H9 (cell line): ENCODE results near the gene GPR15LG. TPM values are rescaled to one million over a fixed set of nuclear protein-coding genes. Genes with fewer than 3 reads are reported as not detected.

Experiments used
- DNase-seq: peaks from one replicate; pipeline ENCODE4 v3.0.0-alpha.2; 2017
- H2AFZ ChIP-seq: one replicate; pipeline ENCODE4 v1.6.1; 2013; ENCODE audit warnings: mild to moderate bottlenecking, low read length, control low read depth, moderate library complexity
- H2AK5ac ChIP-seq: 2 replicates; pipeline ENCODE4 v1.6.1; 2013; ENCODE audit warnings: low read length, control low read depth, mixed read lengths; ENCODE audit not compliant: insufficient read length
- H2BK120ac ChIP-seq: one replicate; pipeline ENCODE4 v1.6.1; 2013; ENCODE audit warnings: low read depth, mild to moderate bottlenecking, low read length, control low read depth, inconsistent platforms; ENCODE audit not compliant: poor library complexity, severe bottlenecking
- H2BK12ac ChIP-seq: 2 replicates; pipeline ENCODE4 v1.6.1; 2013; ENCODE audit warnings: low read length, control low read depth, mixed read lengths, low read depth; ENCODE audit not compliant: insufficient read length
- H2BK15ac ChIP-seq: 2 replicates; pipeline ENCODE4 v1.6.1; 2013; ENCODE audit warnings: low read depth, low read length, control low read depth
- H2BK20ac ChIP-seq: one replicate; pipeline ENCODE4 v1.6.1; 2013; ENCODE audit warnings: low read depth, mild to moderate bottlenecking, low read length, control low read depth, inconsistent platforms; ENCODE audit not compliant: poor library complexity, severe bottlenecking
- H2BK5ac ChIP-seq: 2 replicates; pipeline ENCODE4 v1.6.1; 2013; ENCODE audit warnings: low read length, control low read depth, mixed read lengths; ENCODE audit not compliant: insufficient read length
- H3K14ac ChIP-seq: 2 replicates; pipeline ENCODE4 v1.6.1; 2013; ENCODE audit warnings: low read length, control low read depth; ENCODE audit not compliant: insufficient read depth
- H3K18ac ChIP-seq: 2 replicates; pipeline ENCODE4 v1.6.1; 2013; ENCODE audit warnings: low read depth, mild to moderate bottlenecking, mixed read lengths, low read length, control low read depth; ENCODE audit not compliant: insufficient read length
- H3K23ac ChIP-seq: 2 replicates; pipeline ENCODE4 v1.6.1; 2013; ENCODE audit warnings: low read length, control low read depth, mixed read lengths, low read depth; ENCODE audit not compliant: insufficient read length
- H3K23me2 ChIP-seq: 2 replicates; pipeline ENCODE4 v1.6.1; 2013; ENCODE audit warnings: low read depth, mild to moderate bottlenecking, mixed read lengths, low read length, control low read depth; ENCODE audit not compliant: insufficient read length, poor library complexity, severe bottlenecking
- H3K27ac ChIP-seq: 2 replicates; pipeline ENCODE4 v1.5.1; 2013; ENCODE audit warnings: low read length, control low read depth, mixed read lengths, low read depth; ENCODE audit not compliant: insufficient read length
- H3K27me3 ChIP-seq: 2 replicates; pipeline ENCODE4 v1.6.1; 2013; ENCODE audit warnings: low read length, control low read depth, inconsistent platforms; ENCODE audit not compliant: insufficient read depth
- H3K4ac ChIP-seq: 2 replicates; pipeline ENCODE4 v1.6.1; 2013; ENCODE audit warnings: low read depth, mild to moderate bottlenecking, control low read depth, inconsistent platforms, low read length, moderate library complexity
- H3K4me1 ChIP-seq: 2 replicates; pipeline ENCODE4 v1.6.1; 2013; ENCODE audit warnings: low read length, control low read depth, inconsistent platforms; ENCODE audit not compliant: insufficient read depth
- H3K4me2 ChIP-seq: 2 replicates; pipeline ENCODE4 v1.6.1; 2013; ENCODE audit warnings: low read length, control low read depth, mixed read lengths; ENCODE audit not compliant: insufficient read length, insufficient read depth
- H3K56ac ChIP-seq: 2 replicates; pipeline ENCODE4 v1.6.1; 2013; ENCODE audit warnings: low read depth, mild to moderate bottlenecking, mixed read lengths, low read length, control low read depth; ENCODE audit not compliant: insufficient read length
- H3K79me1 ChIP-seq: 2 replicates; pipeline ENCODE4 v1.6.1; 2013; ENCODE audit warnings: low read depth, mild to moderate bottlenecking, moderate library complexity, low read length, control low read depth, inconsistent platforms; ENCODE audit not compliant: insufficient read depth, poor library complexity, severe bottlenecking
- H3K79me2 ChIP-seq: 2 replicates; pipeline ENCODE4 v1.6.1; 2013; ENCODE audit warnings: low read length, control low read depth, inconsistent platforms; ENCODE audit not compliant: insufficient read depth
- H3K9ac ChIP-seq: 2 replicates; pipeline ENCODE4 v1.6.1; 2013; ENCODE audit warnings: low read length, control low read depth, mixed read lengths; ENCODE audit not compliant: insufficient read length; ENCODE audit errors: extremely low read depth
- H3K9me3 ChIP-seq: one replicate; pipeline ENCODE4 v1.6.1; 2013; ENCODE audit warnings: low read depth, low read length, inconsistent platforms; ENCODE audit not compliant: control insufficient read depth
- H3T11ph ChIP-seq: one replicate; pipeline ENCODE4 v1.6.1; 2013; ENCODE audit warnings: mild to moderate bottlenecking, low read length, control low read depth, inconsistent platforms
- H4K20me1 ChIP-seq: one replicate; pipeline ENCODE4 v1.6.1; 2013; ENCODE audit not compliant: control insufficient read depth, insufficient read length, insufficient read depth
- H4K5ac ChIP-seq: 2 replicates; pipeline ENCODE4 v1.6.1; 2013; ENCODE audit warnings: low read depth, mild to moderate bottlenecking, mixed read lengths, low read length, control low read depth; ENCODE audit not compliant: insufficient read length
- H4K8ac ChIP-seq: replicated peaks from 2 replicates; pipeline ENCODE4 v1.6.1; 2013; ENCODE audit warnings: low read length, control low read depth, mixed read lengths, low read depth; ENCODE audit not compliant: insufficient read length
- H4K91ac ChIP-seq: 2 replicates; pipeline ENCODE4 v1.6.1; 2013; ENCODE audit warnings: low read depth, mild to moderate bottlenecking, moderate library complexity, mixed read lengths, low read length, control low read depth; ENCODE audit not compliant: insufficient read length
- H3K27ac Mint-ChIP-seq, 3 experiments: 2 replicates in 2 of 3; 3 replicates in 1 of 3; pipeline ENCODE4 v1.8.0; 2020 to 2021; ENCODE audit warnings: mixed read lengths in 3 of 3, mild to moderate bottlenecking in 1 of 3, moderate library complexity in 1 of 3
- H3K27me3 Mint-ChIP-seq: 2 replicates; pipeline ENCODE4 v1.8.0; 2021; ENCODE audit warnings: low read depth, mild to moderate bottlenecking, moderate library complexity, mixed read lengths
- H3K36me3 Mint-ChIP-seq, 3 experiments: 2 replicates in 2 of 3; 3 replicates in 1 of 3; pipeline ENCODE4 v1.8.0; 2020 to 2021; ENCODE audit warnings: low read depth in 3 of 3, mixed read lengths in 3 of 3; ENCODE audit not compliant: insufficient read depth in 1 of 3
- H3K4me1 Mint-ChIP-seq, 2 experiments: 2 replicates each; pipeline ENCODE4 v1.8.0; 2020; ENCODE audit warnings: mixed read lengths in 2 of 2
- H3K4me3 Mint-ChIP-seq, 2 experiments: 2 replicates in 1 of 2; 3 replicates in 1 of 2; pipeline ENCODE4 v1.8.0; 2020 to 2021; ENCODE audit warnings: mild to moderate bottlenecking in 2 of 2, mixed read lengths in 2 of 2, moderate library complexity in 1 of 2
- H3K9me3 Mint-ChIP-seq, 2 experiments: 2 replicates in 1 of 2; 3 replicates in 1 of 2; pipeline ENCODE4 v1.8.0; 2020; ENCODE audit warnings: mild to moderate bottlenecking in 2 of 2, mixed read lengths in 2 of 2, moderate library complexity in 1 of 2
- CTCF ChIP-seq: fragments of 200-600 bp; sonication (generic); conservative IDR thresholded peaks from 3 replicates; pipeline ENCODE4 v1.8.0; 2021; ENCODE audit warnings: antibody characterized with exemption, mild to moderate bottlenecking
- whole genome bisulfite sequencing: extraction: QIAGEN DNeasy Blood & Tissue Kit; methylation state at CpG from one replicate; pipeline ENCODE4 v1.1.7; 2013; ENCODE audit warnings: missing lambda C conversion rate, low lambda C conversion rate, mixed read lengths; ENCODE audit not compliant: insufficient read length; ENCODE audit errors: extremely low coverage; 5-methylcytosine and 5-hydroxymethylcytosine counted together
- total RNA-seq: library from RNA; stranded (reverse); gene quantifications from 2 replicates; pipeline ENCODE4 v1.2.1, GENCODE V29; 2021

The GPR15LG gene
- total RNA-seq, 1 experiment from 2014 or later, result not detected

GRCh38 chr10:84137811-84138210 is 35.8 kb upstream of the GPR15LG start:
- Mint-ChIP-seq H3K4me1 (peaks cover 26 to 28% of the 10 kb centered on the region in 2 experiments), H3K4me3 (no peak overlapping the region), H3K27ac (no peak overlapping the region), H3K27me3 (peaks cover 7% of the 10 kb centered on the region), H3K9me3 (no peaks in the 10 kb centered on the region), H3K36me3 (peaks cover 1 to 5% (median 5%) of the 10 kb centered on the region in 3 experiments; a peak in 6 of 7 replicates)
- H2BK20ac ChIP-seq, result no peak overlapping the region
- H3K27me3 ChIP-seq, result no peaks in the 10 kb centered on the region
- TF ChIP-seq CTCF, result no peak
- H2AK5ac ChIP-seq, result no peak overlapping the region
- H3K18ac ChIP-seq, result no peak overlapping the region
- H3K23me2 ChIP-seq, result peaks cover 5% of the 10 kb centered on the region
- no peak overlapping the region for H3K4ac ChIP-seq
- no peak overlapping the region for H4K5ac ChIP-seq
- H3K23ac ChIP-seq, result no peak overlapping the region
- peaks cover 10% of the 10 kb centered on the region for H3K79me2 ChIP-seq
- no peak overlapping the region for H3K4me2 ChIP-seq
- H3K14ac ChIP-seq, result no peak overlapping the region
- peaks cover 4% of the 10 kb centered on the region for H3K79me1 ChIP-seq
- H2BK12ac ChIP-seq, result no peak overlapping the region
- no peak overlapping the region for H3K9ac ChIP-seq
- H2AFZ ChIP-seq, result no peak overlapping the region
- no peak overlapping the region for H3K56ac ChIP-seq
- no peaks in the 10 kb centered on the region for H4K20me1 ChIP-seq
- no peak for DNase-seq
- peaks cover 8% of the 10 kb centered on the region; the same call in 1 of the 2 replicates for H3K4me1 ChIP-seq
- H3K27ac ChIP-seq, result no peak overlapping the region
- H2BK15ac ChIP-seq, result no peak overlapping the region
- no peak overlapping the region for H4K91ac ChIP-seq
- no peak overlapping the region for H2BK5ac ChIP-seq
- no CpG with 5 or more reads among the region's 2 CpGs for WGBS
- no peak overlapping the region for H4K8ac ChIP-seq
- H3T11ph ChIP-seq, result no peak overlapping the region
- H2BK120ac ChIP-seq, result no peak overlapping the region
- no peaks in the 10 kb centered on the region for H3K9me3 ChIP-seq
